BE2C (cell line): Measurements from ENCODE around the gene PDE10A.

ENCODE experiments used
- DNase-seq: peaks from one replicate; pipeline ENCODE4 v3.0.0-alpha.2; 2020
- H3K27me3 ChIP-seq: fragments of 250-450 bp; sonication (Bioruptor Pico); 2 replicates; pipeline ENCODE4 v1.5.1; 2020; ENCODE audit warnings: mild to moderate bottlenecking
- H3K36me3 ChIP-seq: fragments of 250-450 bp; sonication (Bioruptor Pico); 2 replicates; pipeline ENCODE4 v1.5.1; 2020; ENCODE audit warnings: mild to moderate bottlenecking
- H3K4me1 ChIP-seq: fragments of 250-450 bp; sonication (Bioruptor Pico); 2 replicates; pipeline ENCODE4 v1.5.1; 2020
- H3K4me3 ChIP-seq: 2 replicates; pipeline ENCODE4 v1.5.1; 2011; ENCODE audit warnings: low read depth, low read length
- H3K9me3 ChIP-seq: fragments of 250-450 bp; sonication (Bioruptor Pico); 2 replicates; pipeline ENCODE4 v1.5.1; 2020
- TF ChIP-seq, protein P1 (sequence below): IDR thresholded peaks from 2 replicates; pipeline ENCODE4 v1.5.1; 2012; ENCODE audit warnings: mild to moderate bottlenecking, low read depth, low read length

PDE10A gene

DNA sequence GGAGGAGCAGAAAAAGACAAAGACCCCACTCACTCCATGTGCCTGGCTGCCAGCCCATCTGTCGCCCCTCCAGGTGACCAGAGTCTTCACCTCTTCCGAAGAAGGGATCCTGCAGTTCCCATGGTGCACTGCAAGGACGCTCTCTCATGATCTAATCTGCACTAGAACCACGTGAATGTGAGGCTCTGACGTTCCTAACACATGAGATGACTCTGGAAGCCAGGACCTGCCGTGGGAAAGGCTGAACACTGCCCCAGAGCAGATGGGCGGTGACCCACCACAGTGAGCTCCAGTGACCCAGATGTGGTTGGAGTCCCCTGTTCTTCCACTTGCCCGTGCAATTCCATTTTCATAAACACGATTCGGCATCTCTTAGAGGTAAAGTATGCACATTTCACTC is 39.6 kb upstream of the PDE10A start:
- H3K36me3 ChIP-seq = no peaks in the 10 kb centered on the region
- H3K4me1 ChIP-seq = no peaks in the 10 kb centered on the region; the same call in 1 of the 2 replicates
- DNase-seq = no peak
- H3K27me3 ChIP-seq = no peaks in the 10 kb centered on the region
- H3K4me3 ChIP-seq = no peak overlapping the region
- H3K9me3 ChIP-seq = no peaks in the 10 kb centered on the region; the same call in 1 of the 2 replicates
- TF ChIP-seq, protein P1, sequence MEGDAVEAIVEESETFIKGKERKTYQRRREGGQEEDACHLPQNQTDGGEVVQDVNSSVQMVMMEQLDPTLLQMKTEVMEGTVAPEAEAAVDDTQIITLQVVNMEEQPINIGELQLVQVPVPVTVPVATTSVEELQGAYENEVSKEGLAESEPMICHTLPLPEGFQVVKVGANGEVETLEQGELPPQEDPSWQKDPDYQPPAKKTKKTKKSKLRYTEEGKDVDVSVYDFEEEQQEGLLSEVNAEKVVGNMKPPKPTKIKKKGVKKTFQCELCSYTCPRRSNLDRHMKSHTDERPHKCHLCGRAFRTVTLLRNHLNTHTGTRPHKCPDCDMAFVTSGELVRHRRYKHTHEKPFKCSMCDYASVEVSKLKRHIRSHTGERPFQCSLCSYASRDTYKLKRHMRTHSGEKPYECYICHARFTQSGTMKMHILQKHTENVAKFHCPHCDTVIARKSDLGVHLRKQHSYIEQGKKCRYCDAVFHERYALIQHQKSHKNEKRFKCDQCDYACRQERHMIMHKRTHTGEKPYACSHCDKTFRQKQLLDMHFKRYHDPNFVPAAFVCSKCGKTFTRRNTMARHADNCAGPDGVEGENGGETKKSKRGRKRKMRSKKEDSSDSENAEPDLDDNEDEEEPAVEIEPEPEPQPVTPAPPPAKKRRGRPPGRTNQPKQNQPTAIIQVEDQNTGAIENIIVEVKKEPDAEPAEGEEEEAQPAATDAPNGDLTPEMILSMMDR = no peak

DNA sequence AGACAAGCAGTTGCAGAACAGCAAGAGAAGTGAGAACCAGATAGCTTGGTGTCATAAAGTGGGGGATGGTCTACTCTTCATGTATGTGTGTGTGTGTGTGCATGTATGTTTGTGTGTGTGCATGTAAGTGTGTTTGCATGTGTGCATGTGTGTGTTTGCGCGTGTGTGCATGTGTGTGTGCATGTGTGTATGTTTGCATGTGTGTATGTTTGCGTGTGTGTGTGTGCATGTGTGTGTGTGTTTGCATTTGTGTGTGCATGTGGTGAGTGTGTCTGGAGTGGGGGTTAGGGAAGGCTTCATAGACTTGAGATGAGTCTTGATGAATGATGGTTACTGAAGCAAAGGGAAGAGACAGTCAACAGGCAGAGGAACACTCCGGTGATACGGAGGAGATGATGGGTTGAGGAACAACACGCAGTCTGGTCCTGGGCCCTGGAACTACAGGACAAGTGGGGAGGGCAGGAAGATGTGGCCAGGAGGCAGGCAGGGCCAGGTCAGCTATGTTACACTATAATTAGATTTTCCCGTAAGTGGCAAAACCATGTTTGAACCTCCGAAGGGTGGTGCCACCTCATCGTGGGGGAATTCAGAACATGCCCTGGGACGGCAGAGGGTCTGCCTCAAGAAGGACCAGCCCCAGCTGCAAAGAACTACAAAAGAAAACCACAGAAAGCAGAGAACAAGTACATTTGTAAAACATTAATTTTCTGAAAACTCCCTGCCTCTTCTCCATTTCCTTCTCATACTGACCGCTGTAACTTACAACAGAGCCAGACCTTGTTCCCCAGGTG is 38.7 kb upstream of the PDE10A start:
- no peaks in the 10 kb centered on the region for H3K27me3 ChIP-seq
- no peak for DNase-seq
- H3K36me3 ChIP-seq = no peaks in the 10 kb centered on the region
- TF ChIP-seq, protein P1 = no peak
- no peak overlapping the region for H3K4me3 ChIP-seq
- H3K9me3 ChIP-seq = no peaks in the 10 kb centered on the region; the same call in 1 of the 2 replicates
- H3K4me1 ChIP-seq = no peaks in the 10 kb centered on the region; the same call in 1 of the 2 replicates

DNA sequence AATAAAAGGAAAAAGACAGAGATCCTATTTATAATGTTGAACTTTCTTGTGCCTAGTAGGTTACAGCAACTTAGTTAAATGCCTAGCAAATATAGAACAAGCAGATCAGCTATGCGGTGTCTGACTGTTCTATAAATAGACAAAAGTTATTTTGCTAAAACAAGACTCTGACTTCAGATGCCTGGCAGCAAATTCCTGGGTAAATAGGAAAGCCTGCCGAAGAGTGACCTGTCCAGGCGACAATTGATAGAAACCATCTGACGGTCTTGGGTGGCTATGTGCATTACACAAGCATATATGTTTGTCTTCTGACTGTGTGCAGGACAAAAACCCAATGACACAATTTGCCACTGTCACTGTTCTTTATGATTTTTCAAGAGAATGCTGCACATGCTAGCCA is 38.0 kb upstream of the PDE10A start:
- Histone ChIP-seq H3K27me3 (no peaks in the 10 kb centered on the region), H3K4me1 (no peaks in the 10 kb centered on the region; the same call in 1 of the 2 replicates), H3K9me3 (no peaks in the 10 kb centered on the region; the same call in 1 of the 2 replicates), H3K4me3 (no peak overlapping the region), H3K36me3 (no peaks in the 10 kb centered on the region)
- TF ChIP-seq, protein P1 = no peak
- no peak for DNase-seq

DNA sequence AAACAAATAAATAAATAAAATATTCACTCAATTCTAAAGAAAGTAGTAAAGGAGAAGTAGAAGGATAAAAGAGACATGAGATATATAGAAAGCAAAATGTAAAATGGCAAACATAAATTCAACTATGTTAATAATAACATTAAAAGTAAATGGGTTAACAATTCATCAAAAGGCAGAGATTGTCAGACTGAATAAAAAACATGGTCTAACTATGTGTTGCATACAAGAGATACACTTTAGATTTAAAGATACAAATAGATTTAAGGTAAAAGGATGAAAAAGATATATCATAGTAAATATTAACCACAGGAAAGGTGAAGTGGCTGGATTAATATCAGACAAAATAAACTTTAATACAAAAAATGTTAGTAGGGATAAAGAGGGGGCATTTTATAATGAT is 35.8 kb upstream of the PDE10A start:
- TF ChIP-seq, protein P1 = no peak
- no peaks in the 10 kb centered on the region; the same call in 1 of the 2 replicates for H3K4me1 ChIP-seq
- DNase-seq = no peak

DNA sequence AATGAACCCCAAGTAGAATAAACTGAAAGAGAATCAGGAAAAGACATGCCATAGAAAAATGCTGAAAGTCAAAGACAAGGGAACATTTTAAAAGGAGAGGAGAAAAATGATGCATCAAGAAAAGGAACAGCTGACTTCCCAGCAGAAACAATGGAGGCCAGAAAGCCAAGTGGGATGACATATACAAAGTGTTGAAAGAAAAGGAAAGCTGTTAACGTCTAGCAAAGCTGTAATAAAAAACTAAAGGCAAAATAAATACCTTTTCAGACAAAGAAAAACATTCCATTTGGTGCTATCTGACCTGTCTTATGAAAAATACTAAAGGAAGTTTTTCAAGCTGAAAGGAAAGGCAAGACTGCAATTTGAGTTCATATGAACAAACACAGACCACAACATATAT is 34.1 kb upstream of the PDE10A start:
- Histone ChIP-seq H3K4me1 (no peaks in the 10 kb centered on the region), H3K9me3 (no peaks in the 10 kb centered on the region), H3K36me3 (no peaks in the 10 kb centered on the region), H3K4me3 (no peak overlapping the region), H3K27me3 (no peaks in the 10 kb centered on the region)
- DNase-seq = no peak
- TF ChIP-seq, protein P1 = no peak

More for the DNA sequence above, 35.8 kb upstream of the PDE10A start:
- Histone ChIP-seq H3K36me3 (no peaks in the 10 kb centered on the region), H3K9me3 (no peaks in the 10 kb centered on the region), H3K27me3 (no peaks in the 10 kb centered on the region), H3K4me3 (no peak overlapping the region)

GRCh38 chr6:165695722-165696515 is 32.9 kb upstream of the PDE10A start:
- TF ChIP-seq, protein P1 = no peak
- Histone ChIP-seq H3K9me3 (no peaks in the 10 kb centered on the region), H3K4me1 (peaks cover 2% of the 10 kb centered on the region; the same call in 1 of the 2 replicates), H3K27me3 (no peaks in the 10 kb centered on the region), H3K4me3 (no peak overlapping the region), H3K36me3 (no peaks in the 10 kb centered on the region)
- DNase-seq = no peak
